Measurements from ENCODE around the gene TWIST2. TPM values are rescaled to one million over a fixed set of nuclear protein-coding genes. Genes with fewer than 3 reads are reported as not detected.

Gene TWIST2
- total RNA-seq, 1 donor from 2014 or later: 18.6 TPM

DNA sequence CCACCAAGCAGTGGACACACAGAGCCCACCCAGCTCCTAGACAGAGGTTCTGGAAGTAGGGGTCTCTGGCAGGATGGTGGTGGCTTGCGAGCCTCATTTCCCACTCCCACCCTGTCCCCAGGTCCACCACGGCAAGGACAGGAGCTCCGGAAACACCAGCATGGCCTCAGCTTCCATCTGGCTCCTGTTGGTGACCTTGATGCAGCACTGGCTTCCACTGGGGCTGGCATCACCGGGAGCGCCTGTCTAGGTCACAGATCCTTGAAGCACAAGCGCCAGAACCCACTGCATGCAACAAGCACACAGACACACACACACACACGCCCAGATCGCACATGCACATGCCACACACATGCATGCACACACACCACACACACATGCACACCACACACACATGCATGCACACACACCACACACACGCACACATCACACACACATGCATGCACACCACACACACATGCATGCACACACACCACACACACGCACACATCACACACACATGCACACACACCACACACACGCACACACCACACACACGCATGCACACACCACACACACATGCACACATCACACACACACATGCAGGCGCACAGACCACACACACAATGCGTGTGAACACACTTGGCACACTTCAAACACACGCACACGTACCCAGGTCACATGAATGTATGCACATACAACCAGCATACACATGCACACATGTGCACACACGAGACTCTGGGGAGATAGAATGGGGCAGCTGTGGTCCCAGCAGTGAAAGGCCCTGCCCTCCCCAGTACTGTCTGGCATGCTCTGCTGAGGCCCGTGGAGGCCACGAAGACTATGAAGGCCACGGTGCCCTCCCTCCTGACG, 63.7 kb downstream of the TWIST2 start:
- TF ChIP-seq, protein P1, sequence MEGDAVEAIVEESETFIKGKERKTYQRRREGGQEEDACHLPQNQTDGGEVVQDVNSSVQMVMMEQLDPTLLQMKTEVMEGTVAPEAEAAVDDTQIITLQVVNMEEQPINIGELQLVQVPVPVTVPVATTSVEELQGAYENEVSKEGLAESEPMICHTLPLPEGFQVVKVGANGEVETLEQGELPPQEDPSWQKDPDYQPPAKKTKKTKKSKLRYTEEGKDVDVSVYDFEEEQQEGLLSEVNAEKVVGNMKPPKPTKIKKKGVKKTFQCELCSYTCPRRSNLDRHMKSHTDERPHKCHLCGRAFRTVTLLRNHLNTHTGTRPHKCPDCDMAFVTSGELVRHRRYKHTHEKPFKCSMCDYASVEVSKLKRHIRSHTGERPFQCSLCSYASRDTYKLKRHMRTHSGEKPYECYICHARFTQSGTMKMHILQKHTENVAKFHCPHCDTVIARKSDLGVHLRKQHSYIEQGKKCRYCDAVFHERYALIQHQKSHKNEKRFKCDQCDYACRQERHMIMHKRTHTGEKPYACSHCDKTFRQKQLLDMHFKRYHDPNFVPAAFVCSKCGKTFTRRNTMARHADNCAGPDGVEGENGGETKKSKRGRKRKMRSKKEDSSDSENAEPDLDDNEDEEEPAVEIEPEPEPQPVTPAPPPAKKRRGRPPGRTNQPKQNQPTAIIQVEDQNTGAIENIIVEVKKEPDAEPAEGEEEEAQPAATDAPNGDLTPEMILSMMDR (IDR thresholded peaks at IDR 0.05; ENCODE audit: unreplicated experiment): no peak
- H3K27me3 Mint-ChIP-seq (ENCODE audit: low read depth): peaks cover 5% of the 10 kb centered on the region
- H3K36me3 Mint-ChIP-seq: no peaks in the 10 kb centered on the region
- no peak for DNase-seq (ENCODE audit: low spot score in 2 of 2, unreplicated experiment in 2 of 2)
- no peaks in the 10 kb centered on the region for H3K9me3 Mint-ChIP-seq
- no peak overlapping the region for H3K27ac Mint-ChIP-seq
- H3K4me1 Mint-ChIP-seq: peaks cover 2% of the 10 kb centered on the region
- no peak overlapping the region for H3K4me3 Mint-ChIP-seq

DNA sequence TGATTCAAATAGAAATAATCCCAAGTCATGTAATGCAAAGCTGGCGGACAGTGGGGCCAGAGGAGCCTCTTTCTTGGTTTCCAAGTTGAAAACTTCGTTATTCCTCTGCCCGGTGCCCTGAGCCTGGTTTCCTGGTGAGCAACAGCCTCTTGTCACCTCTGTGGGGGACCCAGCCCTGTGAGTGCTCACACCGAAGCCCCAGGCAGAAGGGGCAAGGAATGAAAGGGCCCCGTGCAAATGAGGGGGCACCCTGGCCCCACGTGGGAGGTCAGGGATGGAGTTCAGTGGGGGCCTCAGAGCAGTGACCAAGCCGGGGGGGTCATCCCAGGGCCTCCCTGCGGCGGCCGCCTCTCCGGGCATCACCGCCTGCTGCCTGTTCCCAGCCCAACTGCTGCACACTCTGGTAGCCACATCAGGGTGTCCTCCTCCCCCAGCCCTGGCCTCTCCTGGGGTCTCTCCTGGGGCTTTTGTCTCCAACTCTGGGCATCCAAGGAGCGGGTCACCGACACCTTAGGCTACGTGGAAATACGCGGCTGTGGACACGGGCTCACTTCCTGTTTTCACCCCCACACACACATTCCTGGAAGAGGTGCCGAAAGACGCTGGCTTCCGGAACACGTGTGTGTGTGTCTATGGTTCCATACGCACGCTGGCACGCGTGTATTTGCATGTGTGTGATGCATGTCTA, 64.5 kb downstream of the TWIST2 start:
- no peak overlapping the region for H3K4me3 Mint-ChIP-seq
- TF ChIP-seq, protein P1 (IDR thresholded peaks at IDR 0.05; ENCODE audit: unreplicated experiment): no peak
- no peaks in the 10 kb centered on the region for H3K36me3 Mint-ChIP-seq
- DNase-seq (ENCODE audit: low spot score in 2 of 2, unreplicated experiment in 2 of 2): no peak
- H3K27me3 Mint-ChIP-seq (ENCODE audit: low read depth): peaks cover 5% of the 10 kb centered on the region
- no peak overlapping the region for H3K27ac Mint-ChIP-seq
- H3K4me1 Mint-ChIP-seq: peaks cover 2% of the 10 kb centered on the region
- no peaks in the 10 kb centered on the region for H3K9me3 Mint-ChIP-seq

DNA sequence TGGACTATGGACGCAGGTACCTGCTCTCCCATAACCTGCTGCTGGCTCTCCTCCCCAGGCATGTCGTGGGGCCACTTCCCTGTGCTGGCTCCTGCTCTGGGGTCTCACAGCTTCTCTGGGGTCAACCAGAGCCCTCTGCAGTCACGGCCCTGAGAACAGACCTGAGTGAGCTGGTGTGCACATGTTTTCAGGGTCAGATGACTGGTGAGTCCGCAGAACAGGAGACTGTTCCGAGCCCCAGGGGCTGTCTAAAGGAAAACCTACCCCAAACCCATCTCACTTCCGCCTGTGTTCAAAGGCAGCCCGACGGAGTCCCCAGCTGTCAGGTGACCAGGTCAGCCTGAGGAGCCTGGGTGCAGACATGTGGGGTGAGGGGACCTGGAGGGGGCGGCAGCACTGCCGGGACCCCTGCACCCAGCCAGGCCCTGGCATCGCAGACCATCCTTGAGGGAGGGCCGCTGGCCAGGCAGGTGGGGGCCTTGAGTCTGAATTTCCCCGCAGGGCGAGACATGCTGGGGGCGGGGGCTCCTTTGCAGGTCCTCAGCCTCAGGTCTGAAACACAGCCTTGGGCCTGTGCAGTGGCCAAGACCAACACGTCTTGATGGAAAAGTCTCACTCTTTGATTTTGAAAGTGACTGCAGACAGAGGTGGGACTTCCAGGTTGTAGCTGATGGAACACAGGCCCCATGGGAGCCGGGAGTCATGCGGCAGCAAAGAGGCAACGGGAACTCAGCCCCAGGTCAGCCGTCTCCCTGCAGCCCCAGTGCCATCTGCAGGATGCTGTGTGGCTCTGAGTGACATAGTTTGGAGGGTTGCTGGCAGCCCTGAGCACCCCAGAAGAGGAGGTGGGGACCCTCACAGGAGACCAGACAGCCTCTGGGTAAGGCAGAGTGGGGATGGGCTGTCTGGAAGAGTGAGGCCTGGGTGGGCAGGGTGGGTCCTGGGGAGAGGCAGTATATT, 65.3 kb downstream of the TWIST2 start:
- no peak for DNase-seq (ENCODE audit: low spot score in 2 of 2, unreplicated experiment in 2 of 2)
- Mint-ChIP-seq H3K4me1 (peaks cover 2% of the 10 kb centered on the region), H3K9me3 (no peaks in the 10 kb centered on the region), H3K36me3 (no peaks in the 10 kb centered on the region), H3K4me3 (no peak overlapping the region), H3K27me3 (ENCODE audit: low read depth) (peaks cover 7% of the 10 kb centered on the region), H3K27ac (no peak overlapping the region)
- TF ChIP-seq, protein P1 (IDR thresholded peaks at IDR 0.05; ENCODE audit: unreplicated experiment): no peak

DNA sequence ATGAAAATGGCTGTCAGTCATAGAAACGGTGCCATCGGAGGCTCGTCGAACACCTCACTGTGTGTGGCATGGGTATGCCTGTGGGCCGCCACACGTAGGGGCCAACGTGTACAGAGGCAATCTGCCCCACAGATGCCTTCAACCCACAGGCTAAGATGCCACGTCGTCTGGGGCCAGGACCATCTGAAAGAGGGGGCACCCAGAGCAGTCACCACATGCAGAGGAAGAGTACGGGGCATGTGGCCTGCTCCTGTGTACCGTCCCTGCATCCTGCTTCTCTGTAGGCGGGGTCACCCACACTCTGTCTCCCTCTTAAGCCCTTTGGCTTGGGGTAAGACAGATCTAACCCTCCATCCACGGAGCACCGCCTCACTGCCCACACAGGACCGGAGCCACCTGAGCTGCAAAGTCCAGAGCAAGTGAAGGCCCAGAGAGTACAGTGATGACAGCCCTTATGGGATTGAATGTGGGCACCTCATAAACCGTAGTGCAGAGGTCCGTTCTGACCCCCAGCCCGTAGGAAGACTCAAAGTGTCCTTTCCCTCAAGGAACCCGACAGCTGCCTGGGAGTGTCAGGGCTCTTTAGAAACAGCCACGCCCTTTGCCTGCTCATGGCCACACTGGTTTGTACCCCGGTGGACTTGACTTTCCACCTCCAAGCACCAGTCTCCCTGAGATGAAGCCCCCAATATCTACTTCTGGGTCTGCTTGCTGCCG, 66.2 kb downstream of the TWIST2 start:
- Mint-ChIP-seq H3K9me3 (no peaks in the 10 kb centered on the region), H3K27me3 (ENCODE audit: low read depth) (peaks cover 9% of the 10 kb centered on the region), H3K4me1 (peaks cover 2% of the 10 kb centered on the region), H3K27ac (no peak overlapping the region), H3K4me3 (no peak overlapping the region), H3K36me3 (no peaks in the 10 kb centered on the region)
- TF ChIP-seq, protein P1 (IDR thresholded peaks at IDR 0.05; ENCODE audit: unreplicated experiment): no peak
- DNase-seq (ENCODE audit: low spot score in 2 of 2, unreplicated experiment in 2 of 2): no peak

DNA sequence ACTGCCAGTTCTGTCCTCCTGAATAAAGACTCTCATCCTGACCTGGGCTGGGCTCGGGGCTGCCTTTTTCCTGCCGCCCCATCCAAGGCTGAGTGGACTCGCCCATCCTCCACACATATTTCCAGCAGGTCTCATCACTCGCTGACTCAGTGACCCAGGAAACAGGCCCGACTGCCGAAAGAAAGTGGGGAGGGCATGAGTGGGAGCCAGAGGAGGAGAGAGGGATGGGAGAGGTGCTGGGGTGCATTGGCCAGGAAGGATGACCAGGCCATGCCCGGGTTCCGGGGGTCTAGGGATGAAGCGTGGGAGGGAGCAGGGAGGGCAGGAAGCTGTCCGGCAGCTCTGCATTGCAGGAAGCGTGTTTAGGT, 66.7 kb downstream of the TWIST2 start:
- Mint-ChIP-seq H3K4me3 (no peak overlapping the region), H3K4me1 (peaks cover 2% of the 10 kb centered on the region), H3K27ac (no peak overlapping the region), H3K36me3 (no peaks in the 10 kb centered on the region), H3K9me3 (no peaks in the 10 kb centered on the region), H3K27me3 (ENCODE audit: low read depth) (peaks cover 9% of the 10 kb centered on the region)
- no peak for DNase-seq (ENCODE audit: low spot score in 2 of 2, unreplicated experiment in 2 of 2)
- TF ChIP-seq, protein P1 (IDR thresholded peaks at IDR 0.05; ENCODE audit: unreplicated experiment): no peak
